ENCODE data around the gene RAB11A. TPM values are rescaled to one million over a fixed set of nuclear protein-coding genes. Genes with fewer than 3 reads are reported as not detected.

Gene RAB11A
- total and polyA plus RNA-seq, 2 donors (not counting 3 experiments of a cell fraction or from before 2014, with no cell fraction given), result 239 to 250 TPM

GRCh38 chr15:65929573-65929972 is 60.3 kb downstream of the RAB11A start:
- DNase-seq (ENCODE audit: low read depth, low spot score) (no peak), FAIRE-seq (no peak)
- no peaks in the 10 kb centered on the region for H3K79me2 ChIP-seq (ENCODE audit: control insufficient read depth, insufficient read depth, low read length)
- H3K36me3 ChIP-seq (ENCODE audit: control insufficient read depth in 2 of 2, extremely low read depth in 1 of 2, insufficient read depth in 2 of 2, low read length in 2 of 2), result no peaks in the 10 kb centered on the region
- intact Hi-C loops (cut with micrococcal nuclease), result no loop called here
- ChIA-PET POLR2A (no interaction called here), CTCF (interaction anchor here (1.0 kb wide), 1 partner anchor 9 kb away, joined by 3 read pairs; no protein-coding TSS in a partner anchor)
- H4K20me1 ChIP-seq (replicated peaks; ENCODE audit: control insufficient read depth, extremely low read depth, insufficient read depth, low read length), result no peaks in the 10 kb centered on the region
- dilution Hi-C loops (cut with MboI; ENCODE audit: extremely low pct_ligation_motif_present, low sequenced_read_pairs), result no loop called here
- BruUV-seq (replicated peaks), result no TSS peak
- H3K27ac ChIP-seq (ENCODE audit: insufficient read depth, low read depth, low read length), result no peak overlapping the region
- no peak overlapping the region for H2AFZ ChIP-seq (ENCODE audit: low read depth, low read length)
- H3K4me1 ChIP-seq (ENCODE audit: control insufficient read depth, extremely low read depth, insufficient read depth, low read length), result no peaks in the 10 kb centered on the region
- H3K9me3 ChIP-seq (replicated peaks; ENCODE audit: control insufficient read depth, insufficient read depth, low read length), result no peaks in the 10 kb centered on the region
- H3K27me3 ChIP-seq (ENCODE audit: control insufficient read depth in 2 of 2, insufficient read depth in 2 of 2, low read length in 2 of 2), result no peaks in the 10 kb centered on the region
- TF ChIP-seq MYC (IDR thresholded peaks at IDR 0.05; ENCODE audit: low read depth, low read length), result no peak
- TF ChIP-seq, protein P1, sequence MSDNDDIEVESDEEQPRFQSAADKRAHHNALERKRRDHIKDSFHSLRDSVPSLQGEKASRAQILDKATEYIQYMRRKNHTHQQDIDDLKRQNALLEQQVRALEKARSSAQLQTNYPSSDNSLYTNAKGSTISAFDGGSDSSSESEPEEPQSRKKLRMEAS (IDR thresholded peaks at IDR 0.05; ENCODE audit: insufficient read depth, insufficient read length), result no peak
- TF ChIP-seq CTCF (IDR thresholded peaks at IDR 0.05; ENCODE audit: extremely low read depth in 1 of 2, insufficient read depth in 1 of 2, low read depth in 1 of 2, low read length in 2 of 2), result no peak
- no peak for TF ChIP-seq JUN (IDR thresholded peaks at IDR 0.05; ENCODE audit: borderline replicate concordance, insufficient read depth, insufficient read length, low read depth)
- TF ChIP-seq GATA2 (IDR thresholded peaks at IDR 0.05; ENCODE audit: insufficient read depth, insufficient read length, low read depth, low read length), result no peak
- TF ChIP-seq EZH2 (IDR thresholded peaks at IDR 0.05; ENCODE audit: borderline replicate concordance, low read depth, low read length, severe bottlenecking), result no peak
- no peak for TF ChIP-seq POLR2AphosphoS5 (IDR thresholded peaks at IDR 0.05; ENCODE audit: insufficient read depth, low read depth, low read length)
- TF ChIP-seq FOS (IDR thresholded peaks at IDR 0.05; ENCODE audit: borderline replicate concordance, insufficient read depth, low read length), result no peak
- no peak for TF ChIP-seq POLR2A (IDR thresholded peaks at IDR 0.05; ENCODE audit: low read depth, low read length)
- no peak overlapping the region for H3K4me2 ChIP-seq (ENCODE audit: insufficient read depth, low read length)
- H3K9ac ChIP-seq (replicated peaks; ENCODE audit: extremely low read depth, insufficient read depth, low read length), result no peak overlapping the region
- no peaks in the 10 kb centered on the region for H3K9me1 ChIP-seq (replicated peaks; ENCODE audit: control insufficient read depth, extremely low read depth, insufficient read depth, low read length)
- H3K4me3 ChIP-seq (replicated peaks in 1 of 3; ENCODE audit: insufficient read depth in 1 of 3, low read depth in 1 of 3, low read length in 3 of 3), result no peak overlapping the region

Measured in endothelial cell of umbilical vein (primary cell).